Measurements from ENCODE around the gene CRIM1. TPM values are rescaled to one million over a fixed set of nuclear protein-coding genes. Genes with fewer than 3 reads are reported as not detected.

CRIM1 gene
- total RNA-seq, 6 experiments from 2014 or later: 731 to 946 (median 839) TPM

DNA sequence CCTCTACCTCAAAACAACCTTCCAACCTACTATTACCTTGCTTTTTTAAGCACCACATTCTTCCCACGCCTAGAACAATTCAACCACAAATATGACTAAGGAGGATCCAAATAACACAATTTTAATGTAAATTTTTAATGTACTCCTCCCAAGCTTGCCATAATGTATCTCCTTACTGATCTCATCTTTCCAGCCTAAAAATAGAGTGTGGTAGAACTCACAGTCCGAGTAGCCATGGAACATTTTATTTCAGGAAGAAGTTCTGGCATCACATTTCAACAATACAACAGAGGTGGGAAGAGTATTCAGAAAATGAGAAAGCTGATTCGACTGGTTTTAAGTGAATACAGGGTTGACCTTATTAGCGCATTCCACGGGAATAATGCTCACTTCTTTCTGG lies 227.0 kb downstream of the CRIM1 start:
- peaks cover 95% of the 10 kb centered on the region for H3K36me3 Mint-ChIP-seq (ENCODE audit: low read depth)
- no peaks in the 10 kb centered on the region for H3K27me3 Mint-ChIP-seq (ENCODE audit: insufficient read depth)
- H3K27ac Mint-ChIP-seq: peak overlapping the region; percentile 32
- H3K4me3 Mint-ChIP-seq: no peak overlapping the region
- no peak for DNase-seq
- no peaks in the 10 kb centered on the region for H3K9me3 Mint-ChIP-seq
- TF ChIP-seq, protein P1, sequence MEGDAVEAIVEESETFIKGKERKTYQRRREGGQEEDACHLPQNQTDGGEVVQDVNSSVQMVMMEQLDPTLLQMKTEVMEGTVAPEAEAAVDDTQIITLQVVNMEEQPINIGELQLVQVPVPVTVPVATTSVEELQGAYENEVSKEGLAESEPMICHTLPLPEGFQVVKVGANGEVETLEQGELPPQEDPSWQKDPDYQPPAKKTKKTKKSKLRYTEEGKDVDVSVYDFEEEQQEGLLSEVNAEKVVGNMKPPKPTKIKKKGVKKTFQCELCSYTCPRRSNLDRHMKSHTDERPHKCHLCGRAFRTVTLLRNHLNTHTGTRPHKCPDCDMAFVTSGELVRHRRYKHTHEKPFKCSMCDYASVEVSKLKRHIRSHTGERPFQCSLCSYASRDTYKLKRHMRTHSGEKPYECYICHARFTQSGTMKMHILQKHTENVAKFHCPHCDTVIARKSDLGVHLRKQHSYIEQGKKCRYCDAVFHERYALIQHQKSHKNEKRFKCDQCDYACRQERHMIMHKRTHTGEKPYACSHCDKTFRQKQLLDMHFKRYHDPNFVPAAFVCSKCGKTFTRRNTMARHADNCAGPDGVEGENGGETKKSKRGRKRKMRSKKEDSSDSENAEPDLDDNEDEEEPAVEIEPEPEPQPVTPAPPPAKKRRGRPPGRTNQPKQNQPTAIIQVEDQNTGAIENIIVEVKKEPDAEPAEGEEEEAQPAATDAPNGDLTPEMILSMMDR (IDR thresholded peaks at IDR 0.05): no peak
- H3K4me1 Mint-ChIP-seq (ENCODE audit: low read depth): peaks cover 79% of the 10 kb centered on the region

DNA sequence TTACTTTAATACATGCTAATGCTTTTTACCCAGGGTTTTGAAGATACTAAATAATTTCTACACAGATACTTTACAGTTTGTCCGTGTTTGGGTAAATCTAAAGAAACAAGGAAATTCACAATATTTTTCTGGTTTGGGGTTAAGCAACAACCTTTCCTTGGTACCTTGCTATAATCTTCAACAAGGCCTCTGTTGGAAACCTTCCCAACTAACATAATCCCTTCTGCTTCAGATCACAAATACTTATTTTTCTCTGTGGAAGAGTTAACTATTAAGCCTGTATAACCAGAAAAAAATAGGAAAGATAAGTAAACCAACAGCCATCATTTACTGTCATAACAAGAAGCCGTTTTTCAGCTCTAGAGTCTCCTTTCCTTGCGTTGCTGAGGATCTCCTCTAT lies 227.4 kb downstream of the CRIM1 start:
- TF ChIP-seq, protein P1 (IDR thresholded peaks at IDR 0.05): no peak
- H3K27ac Mint-ChIP-seq: peak overlapping the region; percentile 53

DNA sequence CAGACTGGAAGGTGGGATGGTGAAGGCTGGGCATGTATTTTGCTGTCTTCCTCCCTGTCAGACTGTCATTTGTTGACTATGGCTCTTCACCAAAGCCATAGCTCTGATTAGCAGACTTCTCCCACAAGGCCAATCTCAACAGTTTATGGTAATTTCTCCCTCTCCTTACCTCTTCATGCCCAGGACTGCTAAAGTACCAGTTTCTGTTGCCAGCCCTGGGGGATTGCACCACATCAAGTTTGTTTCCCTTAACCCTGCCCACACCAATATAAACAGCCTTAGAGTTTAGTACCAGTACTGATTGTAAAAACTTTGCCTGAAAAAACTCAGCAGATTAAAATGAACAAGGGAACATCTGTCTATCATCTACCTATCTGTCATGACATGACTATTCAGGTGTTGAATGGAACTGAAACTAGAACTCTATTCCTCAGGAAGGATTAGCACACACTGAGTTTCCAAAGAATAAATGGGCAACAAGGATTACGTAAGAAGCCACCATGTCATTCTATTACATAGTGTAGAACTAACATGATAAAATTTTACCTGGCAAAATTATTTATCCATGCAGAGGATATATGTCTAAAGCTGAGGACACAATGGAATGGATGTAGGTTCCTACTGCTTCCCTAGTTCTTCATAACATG lies 228.7 kb downstream of the CRIM1 start:
- Mint-ChIP-seq H3K27ac (peak overlapping the region; percentile 41), H3K27me3 (ENCODE audit: insufficient read depth) (no peaks in the 10 kb centered on the region), H3K9me3 (no peaks in the 10 kb centered on the region), H3K4me1 (ENCODE audit: low read depth) (peaks cover 74% of the 10 kb centered on the region), H3K4me3 (no peak overlapping the region), H3K36me3 (ENCODE audit: low read depth) (peaks cover 88% of the 10 kb centered on the region)
- TF ChIP-seq, protein P1 (IDR thresholded peaks at IDR 0.05): no peak
- no peak for DNase-seq

More for the DNA sequence above, 227.4 kb downstream of the CRIM1 start:
- H3K9me3 Mint-ChIP-seq: no peaks in the 10 kb centered on the region
- peaks cover 82% of the 10 kb centered on the region for H3K4me1 Mint-ChIP-seq (ENCODE audit: low read depth)
- H3K27me3 Mint-ChIP-seq (ENCODE audit: insufficient read depth): no peaks in the 10 kb centered on the region
- H3K4me3 Mint-ChIP-seq: no peak overlapping the region
- no peak for DNase-seq
- H3K36me3 Mint-ChIP-seq (ENCODE audit: low read depth): peaks cover 94% of the 10 kb centered on the region

DNA sequence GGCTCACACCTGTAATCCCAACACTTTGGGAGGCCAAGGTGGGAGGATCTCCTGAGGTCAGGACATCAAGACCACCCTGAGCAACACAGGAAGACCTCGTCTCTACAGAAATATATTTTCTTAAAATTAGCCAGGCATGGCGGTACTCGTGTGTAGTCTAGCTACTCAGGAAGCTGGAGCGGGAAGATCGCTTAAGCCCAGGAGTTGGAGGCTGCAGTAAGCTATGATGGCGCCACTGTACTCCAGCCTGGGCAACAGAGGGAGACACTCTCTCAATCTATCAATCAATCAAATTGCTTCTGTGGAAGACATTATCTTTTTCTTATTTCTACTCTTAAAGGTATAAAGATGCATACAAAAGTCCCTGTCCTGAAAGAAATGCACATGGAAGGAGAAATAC lies 231.1 kb downstream of the CRIM1 start:
- Mint-ChIP-seq H3K4me3 (no peak overlapping the region), H3K27me3 (ENCODE audit: insufficient read depth) (no peaks in the 10 kb centered on the region), H3K36me3 (ENCODE audit: low read depth) (peaks cover 80% of the 10 kb centered on the region), H3K27ac (peak overlapping the region; percentile 39; the same call in 1 of the 2 replicates), H3K4me1 (ENCODE audit: low read depth) (peaks cover 80% of the 10 kb centered on the region), H3K9me3 (no peaks in the 10 kb centered on the region)
- TF ChIP-seq, protein P1 (IDR thresholded peaks at IDR 0.05): no peak
- no peak for DNase-seq

DNA sequence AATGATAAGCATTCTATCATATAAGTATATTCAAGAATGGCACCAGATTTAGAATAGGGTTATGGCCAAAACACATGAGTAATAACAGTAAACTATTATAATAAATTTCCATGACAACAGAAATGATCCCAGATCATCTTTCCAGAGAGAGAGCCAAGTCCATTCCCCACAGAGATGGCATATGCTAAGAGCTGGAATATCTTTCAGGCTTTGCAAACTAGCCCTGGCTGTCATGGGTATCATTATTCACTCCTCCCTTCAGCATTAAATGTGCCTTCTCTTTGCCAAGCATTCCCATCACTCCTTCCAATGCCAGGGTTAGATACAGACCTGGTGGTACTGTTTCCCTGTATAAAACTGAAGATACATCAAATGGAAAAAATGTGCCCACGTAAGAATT lies 231.5 kb downstream of the CRIM1 start:
- H3K27me3 Mint-ChIP-seq (ENCODE audit: insufficient read depth): no peaks in the 10 kb centered on the region
- no peak overlapping the region; the same call in 1 of the 2 replicates for H3K4me3 Mint-ChIP-seq
- TF ChIP-seq, protein P1 (IDR thresholded peaks at IDR 0.05): no peak
- H3K9me3 Mint-ChIP-seq: no peaks in the 10 kb centered on the region
- H3K36me3 Mint-ChIP-seq (ENCODE audit: low read depth): peaks cover 75% of the 10 kb centered on the region
- no peak for DNase-seq
- H3K27ac Mint-ChIP-seq: peak overlapping the region; percentile 39
- peaks cover 81% of the 10 kb centered on the region for H3K4me1 Mint-ChIP-seq (ENCODE audit: low read depth)

All from HFFc6 (cell line).